22Rv1 (cell line): ENCODE measurements around the gene DENND4B.

ENCODE experiments used
- H3K27ac ChIP-seq: fragments of 450-650 bp; 2 replicates; pipeline ENCODE4 v1.5.1; 2017
- CTCF ChIP-seq: fragments of 450-650 bp; IDR thresholded peaks from 2 replicates; pipeline ENCODE4 v1.5.1; 2017; ENCODE audit warnings: mild to moderate bottlenecking
- ZFX ChIP-seq: fragments of 450-650 bp; IDR thresholded peaks from 2 replicates; pipeline ENCODE4 v1.6.1; 2017; ENCODE audit warnings: antibody characterized with exemption, borderline replicate concordance

The DENND4B gene

GRCh38 chr1:153977250-153978240, 31.0 kb upstream of the DENND4B start, which contains the start of gene JTB:
TSS of gene JTB (minus strand) at chr1:153977674. CDS start at chr1:153977252, 422 bp downstream.
- peak within 1 kb of the TSS; percentile 100 for H3K27ac ChIP-seq

GRCh38 chr1:153976819-153977249, 30.3 kb upstream of the DENND4B start:
- TF ChIP-seq CTCF, result no peak
- no peak for TF ChIP-seq ZFX
- peak overlapping the region; percentile 100 for H3K27ac ChIP-seq

More at GRCh38 chr1:153977250-153978240, 31.0 kb upstream of the DENND4B start, which contains the start of gene JTB:
- TF ChIP-seq CTCF (peak; percentile 15; the same call in 1 of the 2 replicates), ZFX (no peak)

- no peak for TF ChIP-seq ZFX
- no peak for TF ChIP-seq CTCF
- peak overlapping the region; percentile 100 for H3K27ac ChIP-seq
Observed at GRCh38 chr1:153973525-153973924, 27.0 kb upstream of the DENND4B start.

GRCh38 chr1:153973071-153973470, 26.6 kb upstream of the DENND4B start:
- TF ChIP-seq CTCF (no peak), ZFX (no peak)
- peak overlapping the region; percentile 100 for H3K27ac ChIP-seq

GRCh38 chr1:153970346-153970745, 23.8 kb upstream of the DENND4B start:
- H3K27ac ChIP-seq, result peak overlapping the region; percentile 100
- no peak for TF ChIP-seq ZFX
- no peak for TF ChIP-seq CTCF

GRCh38 chr1:153968972-153969371, 22.5 kb upstream of the DENND4B start:
- TF ChIP-seq ZFX (no peak), CTCF (no peak)
- H3K27ac ChIP-seq, result peak overlapping the region; percentile 100

GRCh38 chr1:153968408-153968807, 21.9 kb upstream of the DENND4B start:
- peak overlapping the region; percentile 100 for H3K27ac ChIP-seq
- TF ChIP-seq CTCF, result no peak
- no peak for TF ChIP-seq ZFX
